Measurements from ENCODE around the gene C1orf141.
"Not testable (repeated sequence)": the region's sequence is repeated elsewhere in the genome, so short reads cannot be mapped to it uniquely, and the experiment has no call there.

The C1orf141 gene

DNA sequence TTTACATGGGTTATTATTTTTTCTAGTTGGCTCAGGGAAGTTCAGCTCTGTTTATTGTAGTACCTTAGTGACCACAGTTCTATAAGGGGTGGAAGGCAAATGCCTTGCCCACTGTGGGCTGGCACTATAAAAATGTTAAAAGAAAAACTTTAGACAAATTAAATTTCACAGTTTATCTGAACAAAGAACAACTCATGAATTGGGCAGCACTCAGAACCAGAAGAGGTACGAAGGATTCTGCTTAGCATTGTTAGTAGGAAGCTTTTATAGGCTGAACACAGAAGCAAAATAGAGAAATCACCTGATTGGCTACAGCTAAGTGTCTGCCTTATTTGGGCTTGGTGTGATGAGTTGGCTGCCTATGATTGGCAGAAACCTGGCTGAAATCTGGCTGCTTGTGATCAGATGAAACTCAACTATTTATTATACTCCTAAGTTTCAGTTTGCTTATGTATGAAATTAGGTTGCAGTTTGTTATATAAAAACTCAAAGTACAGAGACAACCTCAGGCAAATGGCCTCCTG is 45.0 kb downstream of the C1orf141 start:
- H3K27ac ChIP-seq = no peak overlapping the region
- TF ChIP-seq, protein P1, sequence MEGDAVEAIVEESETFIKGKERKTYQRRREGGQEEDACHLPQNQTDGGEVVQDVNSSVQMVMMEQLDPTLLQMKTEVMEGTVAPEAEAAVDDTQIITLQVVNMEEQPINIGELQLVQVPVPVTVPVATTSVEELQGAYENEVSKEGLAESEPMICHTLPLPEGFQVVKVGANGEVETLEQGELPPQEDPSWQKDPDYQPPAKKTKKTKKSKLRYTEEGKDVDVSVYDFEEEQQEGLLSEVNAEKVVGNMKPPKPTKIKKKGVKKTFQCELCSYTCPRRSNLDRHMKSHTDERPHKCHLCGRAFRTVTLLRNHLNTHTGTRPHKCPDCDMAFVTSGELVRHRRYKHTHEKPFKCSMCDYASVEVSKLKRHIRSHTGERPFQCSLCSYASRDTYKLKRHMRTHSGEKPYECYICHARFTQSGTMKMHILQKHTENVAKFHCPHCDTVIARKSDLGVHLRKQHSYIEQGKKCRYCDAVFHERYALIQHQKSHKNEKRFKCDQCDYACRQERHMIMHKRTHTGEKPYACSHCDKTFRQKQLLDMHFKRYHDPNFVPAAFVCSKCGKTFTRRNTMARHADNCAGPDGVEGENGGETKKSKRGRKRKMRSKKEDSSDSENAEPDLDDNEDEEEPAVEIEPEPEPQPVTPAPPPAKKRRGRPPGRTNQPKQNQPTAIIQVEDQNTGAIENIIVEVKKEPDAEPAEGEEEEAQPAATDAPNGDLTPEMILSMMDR (IDR thresholded peaks at IDR 0.05) = no peak
- TF ChIP-seq ZFX (IDR thresholded peaks at IDR 0.05; ENCODE audit: borderline replicate concordance) = no peak

DNA sequence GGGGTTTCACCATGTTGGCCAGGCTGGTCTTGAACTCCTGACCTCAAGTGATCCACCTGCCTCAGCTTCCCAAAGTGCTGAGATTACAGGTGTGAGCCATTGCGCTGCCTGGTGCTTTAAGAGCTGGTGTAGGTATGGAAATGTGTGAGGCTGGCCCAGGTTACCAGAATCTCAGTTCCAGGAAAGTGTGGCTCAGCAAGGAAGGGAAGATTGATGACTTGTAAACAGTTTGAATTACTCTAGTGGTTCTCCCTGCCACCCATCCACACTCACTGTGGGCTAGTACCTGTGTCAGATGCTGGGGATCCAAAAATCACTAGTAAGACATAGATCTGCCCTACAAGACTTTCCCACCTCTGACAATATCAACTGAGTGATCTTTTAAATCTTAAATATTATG is 46.3 kb downstream of the C1orf141 start:
- TF ChIP-seq, protein P1 (IDR thresholded peaks at IDR 0.05) = no peak
- TF ChIP-seq ZFX (IDR thresholded peaks at IDR 0.05; ENCODE audit: borderline replicate concordance) = no peak
- no peak overlapping the region for H3K27ac ChIP-seq

DNA sequence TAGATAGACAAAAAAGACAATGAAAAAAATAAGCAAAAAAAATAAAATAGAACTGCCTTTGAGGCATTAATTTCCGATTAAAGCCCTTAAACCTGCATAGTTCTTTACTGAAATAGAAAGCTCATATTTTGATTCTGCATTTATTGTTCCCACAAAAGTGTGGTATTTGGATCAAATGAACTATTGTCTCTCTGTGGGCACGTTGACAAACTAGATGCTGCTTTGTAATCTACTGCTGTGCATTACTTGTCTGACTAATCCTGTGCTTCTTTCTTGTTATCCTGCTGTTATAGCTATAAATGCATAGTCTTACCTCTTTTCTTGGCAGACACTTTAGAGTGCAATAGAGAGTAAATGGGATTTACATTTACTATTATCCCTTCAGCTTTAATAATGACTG is 49.4 kb downstream of the C1orf141 start:
- H3K27ac ChIP-seq = no peak overlapping the region
- TF ChIP-seq, protein P1 (IDR thresholded peaks at IDR 0.05) = no peak
- TF ChIP-seq ZFX (IDR thresholded peaks at IDR 0.05; ENCODE audit: borderline replicate concordance) = no peak

DNA sequence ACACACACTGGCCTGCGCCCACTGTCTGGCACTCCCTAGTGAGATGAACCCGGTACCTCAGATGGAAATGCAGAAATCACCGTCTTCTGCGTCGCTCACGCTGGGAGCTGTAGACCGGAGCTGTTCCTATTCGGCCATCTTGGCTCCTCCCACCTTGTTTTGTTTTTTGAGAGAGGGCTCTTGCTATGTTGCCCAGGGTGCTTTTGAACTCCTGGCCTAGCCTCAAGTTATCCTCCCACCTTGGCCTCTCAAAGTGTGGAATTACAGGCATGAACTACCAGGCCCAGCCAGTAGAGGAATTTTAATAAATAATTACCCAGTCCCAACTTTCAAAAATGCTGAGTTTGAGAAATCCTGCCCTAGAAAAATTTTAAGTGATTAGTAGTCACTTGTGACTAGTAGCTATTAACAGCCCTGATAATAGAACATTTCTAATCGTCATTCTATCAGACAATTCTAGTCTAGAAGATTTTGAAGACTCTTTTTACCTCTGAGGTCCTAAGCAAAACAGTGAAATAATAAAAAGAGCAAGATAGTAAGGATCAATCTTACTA is 49.9 kb downstream of the C1orf141 start:
- TF ChIP-seq, protein P1 (IDR thresholded peaks at IDR 0.05) = no peak
- no peak for TF ChIP-seq ZFX (IDR thresholded peaks at IDR 0.05; ENCODE audit: borderline replicate concordance)

DNA sequence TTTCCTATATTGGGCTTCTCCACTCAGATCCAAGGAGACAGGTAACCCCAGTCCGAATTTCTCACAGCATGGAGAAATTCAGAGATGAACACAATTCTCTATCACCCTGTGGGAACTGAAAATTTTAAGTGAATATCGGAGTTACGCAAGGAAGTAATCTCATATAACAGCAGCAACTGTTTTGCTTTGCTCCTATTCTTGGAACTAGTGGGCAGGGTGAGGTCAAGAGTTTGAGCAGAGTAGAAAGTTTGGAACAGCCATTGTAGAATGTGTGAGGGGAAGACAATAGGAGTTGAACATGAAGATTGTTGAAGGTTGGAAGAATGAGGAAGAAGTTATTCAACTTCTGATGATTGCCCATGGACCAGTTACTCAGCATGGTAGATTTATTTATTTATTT is 56.5 kb downstream of the C1orf141 start:
- no peak overlapping the region for H3K27ac ChIP-seq
- TF ChIP-seq, protein P1 (IDR thresholded peaks at IDR 0.05) = no peak
- TF ChIP-seq ZFX (IDR thresholded peaks at IDR 0.05; ENCODE audit: borderline replicate concordance) = no peak

More for the DNA sequence above, 49.9 kb downstream of the C1orf141 start:
- no peak overlapping the region for H3K27ac ChIP-seq

DNA sequence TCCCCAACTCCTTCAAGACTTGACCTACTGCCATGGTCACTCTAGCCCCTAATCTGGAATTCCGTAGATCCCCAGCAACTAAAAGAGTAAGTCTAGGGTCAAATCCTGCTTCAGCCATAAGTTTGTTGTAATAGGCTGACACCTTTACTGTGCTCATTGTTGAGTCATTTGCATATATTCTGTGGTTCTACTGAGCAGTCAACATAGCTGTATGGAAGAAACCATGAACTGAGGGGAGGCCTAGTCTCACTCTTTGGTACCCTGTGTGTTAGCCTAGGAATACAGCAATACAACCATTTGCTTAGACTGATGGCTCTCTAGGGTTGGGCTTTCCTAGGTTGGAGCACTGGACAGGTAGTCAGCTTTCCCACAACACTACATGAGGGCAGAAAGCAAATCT is 57.2 kb downstream of the C1orf141 start:
- H3K27ac ChIP-seq = no peak overlapping the region
- no peak for TF ChIP-seq ZFX (IDR thresholded peaks at IDR 0.05; ENCODE audit: borderline replicate concordance)
- TF ChIP-seq, protein P1 (IDR thresholded peaks at IDR 0.05) = no peak

DNA sequence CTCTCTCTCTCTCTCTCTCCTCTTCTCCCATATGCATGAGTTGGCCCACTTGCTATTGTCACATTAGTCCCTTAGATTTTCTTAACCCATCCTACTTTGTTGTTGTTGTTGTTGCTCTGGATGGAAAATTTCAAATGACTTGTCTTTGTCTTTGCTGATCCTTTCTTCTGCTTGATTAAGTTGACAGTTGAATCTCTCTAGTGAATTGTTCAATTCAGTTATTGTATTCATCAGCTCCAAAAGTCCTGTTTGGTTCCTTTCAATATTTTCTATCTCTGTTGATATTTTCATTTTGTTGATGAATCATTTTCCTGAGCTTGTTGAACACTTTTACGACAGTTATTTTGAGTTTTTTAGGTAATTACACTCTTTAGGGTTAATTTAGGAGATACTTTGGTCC is 62.0 kb downstream of the C1orf141 start:
- TF ChIP-seq ZFX (IDR thresholded peaks at IDR 0.05; ENCODE audit: borderline replicate concordance) = no peak
- no peak overlapping the region for H3K27ac ChIP-seq

DNA sequence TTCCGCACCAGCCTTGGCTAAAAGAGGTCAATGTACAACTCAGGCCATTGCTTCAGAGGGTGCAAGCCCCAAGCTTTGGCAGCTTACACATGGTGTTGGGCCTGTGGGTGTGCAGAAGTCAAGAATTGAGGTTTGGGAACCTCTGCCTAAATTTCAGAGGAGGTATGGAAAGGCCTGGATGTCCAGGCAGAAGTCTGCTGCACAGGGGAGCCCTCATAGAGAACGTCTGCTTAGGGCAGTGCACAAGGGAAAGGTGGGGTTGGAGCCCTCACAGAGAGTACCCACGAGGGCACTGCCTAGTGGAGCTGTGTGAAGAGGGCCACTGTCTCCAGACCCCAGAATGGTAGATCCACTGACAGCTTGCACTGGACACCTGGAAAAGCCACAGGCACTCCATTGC is 67.1 kb downstream of the C1orf141 start:
- H3K27ac ChIP-seq = not testable (repeated sequence)

All from 22Rv1 (cell line).